ENCODE results near the gene GTF3C4.

The GTF3C4 gene

GRCh38 chr9:132663851-132664250, 6.4 kb upstream of the GTF3C4 start:
- TF ChIP-seq CTCF (IDR thresholded peaks at IDR 0.05; ENCODE audit: low read depth, low read length) = no peak
- H3K4me3 ChIP-seq (ENCODE audit: low read depth, low read length) = no peak overlapping the region
- H3K9me3 ChIP-seq (ENCODE audit: severe bottlenecking) = no peaks in the 10 kb centered on the region
- no peak for DNase-seq
- no peaks in the 10 kb centered on the region for H3K27me3 ChIP-seq (ENCODE audit: insufficient read depth, low read depth, severe bottlenecking)
- H3K36me3 ChIP-seq = peaks cover 44% of the 10 kb centered on the region
- H3K27ac ChIP-seq = no peak overlapping the region

- H3K36me3 ChIP-seq = peaks cover 37% of the 10 kb centered on the region
- H3K9me3 ChIP-seq (ENCODE audit: severe bottlenecking) = no peaks in the 10 kb centered on the region
- peak overlapping the region; percentile 97 for H3K4me3 ChIP-seq (ENCODE audit: low read depth, low read length)
- H3K27me3 ChIP-seq (ENCODE audit: insufficient read depth, low read depth, severe bottlenecking) = no peaks in the 10 kb centered on the region
- no peak for TF ChIP-seq CTCF (IDR thresholded peaks at IDR 0.05; ENCODE audit: low read depth, low read length)
- H3K27ac ChIP-seq = peak overlapping the region; percentile 94
- DNase-seq = peak; percentile 87
Measured at GRCh38 chr9:132669319-132669697, 956 bp upstream of the GTF3C4 start.

- peak; percentile 88 for DNase-seq
- Histone ChIP-seq H3K9me3 (ENCODE audit: severe bottlenecking) (no peaks in the 10 kb centered on the region), H3K36me3 (peaks cover 40% of the 10 kb centered on the region), H3K27me3 (ENCODE audit: insufficient read depth, low read depth, severe bottlenecking) (no peaks in the 10 kb centered on the region), H3K27ac (peak within 1 kb of the TSS; percentile 94), H3K4me3 (ENCODE audit: low read depth, low read length) (peak within 1 kb of the TSS; percentile 97)
- peak; percentile 28; the same call in 1 of the 2 replicates for TF ChIP-seq CTCF (IDR thresholded peaks at IDR 0.05; ENCODE audit: low read depth, low read length)
Measured at GRCh38 chr9:132669698-132670456, 387 bp upstream of the GTF3C4 start, which contains the start of gene DDX31. DDX31 (minus strand) TSS chr9:132669983; CDS start chr9:132669934, 49 bp downstream.

- peaks cover 36% of the 10 kb centered on the region for H3K36me3 ChIP-seq
- DNase-seq = no peak
- H3K4me3 ChIP-seq (ENCODE audit: low read depth, low read length) = peak overlapping the region; percentile 97
- TF ChIP-seq CTCF (IDR thresholded peaks at IDR 0.05; ENCODE audit: low read depth, low read length) = no peak
- peak overlapping the region; percentile 94 for H3K27ac ChIP-seq
- no peaks in the 10 kb centered on the region for H3K27me3 ChIP-seq (ENCODE audit: insufficient read depth, low read depth, severe bottlenecking)
- H3K9me3 ChIP-seq (ENCODE audit: severe bottlenecking) = no peaks in the 10 kb centered on the region
Measured at GRCh38 chr9:132671620-132672412, 1.6 kb downstream of the GTF3C4 start.

- no peak for DNase-seq
- H3K36me3 ChIP-seq = peaks cover 41% of the 10 kb centered on the region
Measured at GRCh38 chr9:132672413-132672690, 2.1 kb downstream of the GTF3C4 start.

More at GRCh38 chr9:132672413-132672690, 2.1 kb downstream of the GTF3C4 start:
- Histone ChIP-seq H3K9me3 (ENCODE audit: severe bottlenecking) (no peaks in the 10 kb centered on the region), H3K4me3 (ENCODE audit: low read depth, low read length) (no peak overlapping the region), H3K27ac (no peak overlapping the region), H3K27me3 (ENCODE audit: insufficient read depth, low read depth, severe bottlenecking) (no peaks in the 10 kb centered on the region)
- no peak for TF ChIP-seq CTCF (IDR thresholded peaks at IDR 0.05; ENCODE audit: low read depth, low read length)

Data from WERI-Rb-1 (cell line).